Measurements from ENCODE around the gene VASH1. TPM values are rescaled to one million over a fixed set of nuclear protein-coding genes. Genes with fewer than 3 reads are reported as not detected.

The VASH1 gene
- total RNA-seq, 1 donor from 2014 or later: 103 TPM

DNA sequence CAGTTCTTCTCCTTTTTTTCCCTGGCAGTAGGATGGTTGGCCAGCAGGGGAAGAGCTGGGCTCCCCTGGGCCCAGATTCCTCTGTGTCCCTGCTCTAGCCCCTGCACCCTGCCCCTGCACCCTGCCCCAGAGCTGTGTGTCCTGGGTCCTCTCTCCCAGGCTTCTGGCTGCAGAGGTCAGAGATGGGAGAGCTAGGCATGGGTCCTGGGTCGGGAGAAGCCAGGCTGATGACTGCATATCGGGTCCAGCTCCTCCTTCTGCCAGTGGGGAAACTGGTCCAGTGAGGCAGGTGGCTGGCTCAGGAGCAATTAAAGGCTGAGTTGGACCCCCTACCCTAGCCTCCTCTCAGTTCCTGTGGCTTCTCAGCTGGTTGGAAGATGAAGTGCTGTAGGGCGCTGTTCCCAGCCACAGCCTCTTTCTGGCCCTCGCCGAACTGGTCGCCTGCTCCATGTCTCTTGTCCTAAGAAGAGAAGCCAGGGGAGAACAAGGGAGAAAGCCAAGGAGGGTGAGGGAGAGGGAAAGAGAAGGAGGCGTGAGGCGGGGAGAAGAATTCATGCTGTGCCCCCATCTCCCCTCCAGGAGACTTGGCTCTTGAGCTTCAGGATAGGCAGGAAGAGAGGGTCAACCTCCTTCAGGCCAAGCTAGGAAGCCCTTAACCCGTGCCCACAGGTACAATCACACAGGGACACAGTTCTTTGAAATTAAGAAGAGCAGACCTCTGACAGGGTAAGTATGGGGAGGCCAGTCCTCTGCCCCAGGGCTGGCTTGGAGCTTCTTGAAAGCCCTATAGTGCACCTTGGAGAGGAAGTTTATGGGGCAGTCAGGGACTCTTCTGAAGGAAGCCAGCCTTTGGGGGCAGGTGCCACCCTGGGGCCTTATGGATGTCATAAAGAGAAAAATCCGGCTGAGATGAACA, 9.5 kb downstream of the VASH1 start:
- no peak for DNase-seq (ENCODE audit: extremely low read depth, low read depth, low spot score)

DNA sequence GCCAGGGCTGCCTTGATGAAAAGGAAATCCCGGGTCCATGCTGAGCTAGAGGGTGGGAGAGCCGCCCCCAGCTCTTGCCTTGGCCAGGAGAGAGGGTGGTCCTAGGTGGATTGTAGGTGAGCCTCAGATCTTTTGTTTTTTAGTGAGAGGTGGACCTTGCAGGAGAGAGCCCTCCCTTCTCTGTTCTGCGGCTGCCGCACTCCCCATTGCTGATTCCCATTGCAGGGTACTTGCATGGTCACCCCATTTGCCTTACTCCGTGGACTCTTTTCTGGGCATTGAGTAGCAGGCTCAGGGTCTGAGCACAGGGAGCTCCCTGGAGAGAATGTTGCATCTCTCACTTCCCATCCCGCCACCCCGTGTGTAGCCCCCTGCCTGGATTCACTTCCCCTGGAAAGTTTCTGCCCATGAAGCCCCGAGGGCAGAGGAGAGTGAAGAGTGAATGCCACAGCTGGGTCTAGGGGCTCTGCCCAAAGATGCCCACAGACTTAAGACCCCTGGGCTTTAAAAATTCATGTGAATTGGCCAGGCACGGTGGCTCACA, 10.2 kb downstream of the VASH1 start:
- DNase-seq (ENCODE audit: extremely low read depth, low read depth, low spot score): no peak

DNA sequence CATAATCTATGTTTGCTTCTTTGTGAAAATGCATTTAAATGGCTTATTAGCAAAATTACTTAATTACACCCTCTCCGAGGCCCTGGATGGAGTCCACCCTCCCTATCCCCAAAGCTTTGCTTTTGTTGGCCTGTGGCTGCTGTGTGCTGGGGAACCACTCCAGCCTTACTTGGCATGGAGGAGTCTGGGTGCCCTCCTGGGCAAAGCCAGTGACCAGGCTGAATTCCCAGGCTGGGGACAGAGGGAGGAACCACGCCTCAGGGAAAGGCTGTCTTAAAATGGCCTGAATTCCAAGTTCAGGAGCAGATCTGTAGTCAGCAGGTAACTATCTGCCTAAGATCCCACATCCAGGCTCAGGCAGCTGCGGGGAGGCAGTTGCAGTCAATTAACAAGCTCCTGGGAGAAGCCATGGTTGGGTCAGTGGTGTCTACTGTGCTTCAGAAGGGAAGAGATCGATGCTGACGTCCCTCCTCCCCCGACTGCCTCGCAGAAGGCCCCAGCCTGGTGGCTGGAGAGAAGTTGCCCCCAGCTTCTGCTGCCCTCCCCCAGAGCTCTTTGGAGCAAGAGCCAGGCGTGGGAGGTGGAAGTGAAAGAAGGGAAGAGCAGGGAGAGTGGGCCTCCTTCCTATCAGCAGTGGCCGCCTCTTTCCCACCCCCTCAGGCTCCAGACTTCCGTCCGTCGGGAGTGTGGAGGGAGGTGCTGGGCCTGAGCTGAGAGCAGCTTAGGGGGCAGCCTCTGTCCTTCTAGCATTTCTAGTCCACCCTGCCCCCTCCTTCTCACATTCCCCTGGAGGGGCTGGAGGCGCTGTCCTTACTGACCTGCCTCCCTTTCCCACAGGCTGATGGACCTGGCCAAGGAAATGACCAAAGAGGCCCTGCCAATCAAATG, 11.3 kb downstream of the VASH1 start:
- no peak for DNase-seq (ENCODE audit: extremely low read depth, low read depth, low spot score)

DNA sequence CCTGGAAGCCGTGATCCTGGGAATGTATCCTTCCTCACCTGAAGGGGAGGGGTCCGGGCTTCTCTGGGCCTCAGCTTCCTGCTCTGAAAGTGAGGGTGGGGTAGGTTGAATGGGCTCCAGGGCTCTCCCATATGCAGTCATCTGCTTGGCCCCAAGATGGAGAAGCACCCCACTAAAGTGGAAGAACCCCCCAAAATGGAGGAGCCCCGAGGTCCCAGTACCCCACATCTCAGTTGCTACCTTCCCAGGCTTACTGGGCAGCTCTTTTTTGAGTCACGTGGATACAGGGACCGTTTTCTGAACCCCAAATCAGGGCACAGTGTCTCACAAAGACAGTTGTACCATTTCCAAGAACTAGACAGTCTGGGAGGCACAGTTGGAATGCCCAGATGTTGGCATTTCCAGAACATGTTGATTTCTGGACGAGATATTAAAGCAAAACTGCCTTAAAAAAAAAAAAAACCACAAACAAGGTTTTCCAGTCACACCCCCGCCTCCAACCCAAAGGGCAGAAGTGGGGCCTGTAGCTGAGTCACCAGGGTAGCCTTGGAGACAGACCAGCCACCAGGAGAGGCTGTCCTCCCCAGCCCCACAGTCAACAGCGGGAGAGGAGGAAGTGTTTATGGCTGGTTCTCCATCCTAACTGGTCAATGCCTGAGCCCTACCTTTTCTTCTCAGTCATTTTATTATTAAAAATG, 12.1 kb downstream of the VASH1 start:
- no peak for DNase-seq (ENCODE audit: extremely low read depth, low read depth, low spot score)

DNA sequence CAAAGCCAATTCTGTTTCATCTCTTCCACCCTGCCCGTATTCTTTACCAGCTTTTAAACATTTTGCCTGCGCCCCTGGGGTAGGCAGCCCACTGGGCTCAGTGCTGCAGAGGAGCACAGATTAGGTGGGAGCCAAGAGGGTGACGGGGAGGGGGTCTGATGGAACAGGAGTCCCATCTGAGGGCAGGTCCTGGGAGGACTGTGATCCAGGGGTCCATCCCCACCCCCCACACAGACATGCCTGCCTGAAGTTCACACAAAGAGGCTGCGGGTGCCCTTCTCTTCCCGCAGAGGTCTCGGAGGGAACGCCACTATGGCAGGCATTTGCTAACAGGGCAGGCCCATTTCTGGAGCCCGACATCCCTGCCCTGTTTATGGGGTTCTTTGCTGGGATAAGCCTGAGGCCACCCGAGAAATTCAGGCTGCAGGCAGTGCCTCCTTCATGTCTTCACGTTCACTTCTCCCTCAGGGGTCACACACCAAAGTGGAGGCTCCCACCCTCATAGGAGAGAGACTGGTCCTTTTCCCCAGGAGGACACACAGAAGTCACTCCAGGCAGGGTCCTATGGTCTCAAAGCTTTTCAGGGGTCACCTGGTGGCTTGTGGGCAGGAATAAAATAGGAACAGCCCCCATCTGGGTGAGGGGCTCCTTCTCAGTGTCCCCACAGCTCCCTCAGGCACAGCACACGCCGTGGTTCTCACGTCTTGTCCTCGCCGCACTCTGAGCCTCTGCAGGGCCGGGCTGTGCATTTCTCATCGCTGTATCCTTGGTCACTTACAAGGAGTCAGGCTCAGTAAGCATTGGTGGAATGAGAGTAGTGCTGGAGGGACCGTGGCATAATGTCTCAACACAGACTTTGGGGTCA, 12.9 kb downstream of the VASH1 start:
- DNase-seq (ENCODE audit: extremely low read depth, low read depth, low spot score): no peak

DNA sequence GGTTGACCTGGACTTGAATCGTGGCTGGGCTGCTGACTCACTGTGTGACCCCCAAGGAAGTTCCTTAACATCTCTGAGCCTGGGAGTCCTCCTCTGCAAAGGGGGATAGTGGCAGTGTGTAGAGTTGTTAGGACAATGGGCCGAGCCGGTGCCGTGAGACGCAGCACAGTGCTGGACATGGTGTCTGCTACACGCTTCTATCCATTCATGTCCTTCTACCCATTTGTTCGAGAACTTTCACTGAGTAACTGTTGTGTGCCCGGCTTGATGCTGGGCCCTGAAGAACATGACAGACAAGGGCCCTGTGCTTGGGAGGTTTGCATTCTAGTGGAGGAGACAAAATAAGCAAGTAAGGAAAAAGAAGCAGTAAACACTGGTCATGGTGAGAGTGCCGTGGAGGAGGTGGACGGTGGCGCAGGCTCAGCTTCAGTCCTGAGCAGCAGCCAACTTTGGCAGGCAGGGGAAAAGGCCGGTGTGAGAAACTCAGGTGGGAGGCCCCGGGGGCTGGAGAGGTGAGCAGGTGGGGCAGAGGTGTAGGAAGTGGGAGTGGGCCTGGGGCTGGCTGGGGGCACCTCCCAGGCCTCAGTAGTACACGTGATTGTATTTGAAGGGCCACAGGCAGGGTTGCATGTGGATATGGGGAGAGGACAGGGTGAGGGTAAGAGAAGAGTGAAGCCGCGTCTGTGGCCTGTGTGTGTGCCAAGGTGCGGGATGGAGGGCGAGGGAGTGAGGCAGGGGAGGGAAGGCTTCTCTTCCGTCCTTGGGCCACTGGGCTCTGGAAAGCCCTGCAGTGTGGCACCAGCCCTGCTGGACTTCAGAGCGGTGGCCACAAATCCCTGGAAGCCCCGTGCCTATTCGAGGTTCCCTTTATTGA, 13.8 kb downstream of the VASH1 start:
- no peak for DNase-seq (ENCODE audit: extremely low read depth, low read depth, low spot score)

DNA sequence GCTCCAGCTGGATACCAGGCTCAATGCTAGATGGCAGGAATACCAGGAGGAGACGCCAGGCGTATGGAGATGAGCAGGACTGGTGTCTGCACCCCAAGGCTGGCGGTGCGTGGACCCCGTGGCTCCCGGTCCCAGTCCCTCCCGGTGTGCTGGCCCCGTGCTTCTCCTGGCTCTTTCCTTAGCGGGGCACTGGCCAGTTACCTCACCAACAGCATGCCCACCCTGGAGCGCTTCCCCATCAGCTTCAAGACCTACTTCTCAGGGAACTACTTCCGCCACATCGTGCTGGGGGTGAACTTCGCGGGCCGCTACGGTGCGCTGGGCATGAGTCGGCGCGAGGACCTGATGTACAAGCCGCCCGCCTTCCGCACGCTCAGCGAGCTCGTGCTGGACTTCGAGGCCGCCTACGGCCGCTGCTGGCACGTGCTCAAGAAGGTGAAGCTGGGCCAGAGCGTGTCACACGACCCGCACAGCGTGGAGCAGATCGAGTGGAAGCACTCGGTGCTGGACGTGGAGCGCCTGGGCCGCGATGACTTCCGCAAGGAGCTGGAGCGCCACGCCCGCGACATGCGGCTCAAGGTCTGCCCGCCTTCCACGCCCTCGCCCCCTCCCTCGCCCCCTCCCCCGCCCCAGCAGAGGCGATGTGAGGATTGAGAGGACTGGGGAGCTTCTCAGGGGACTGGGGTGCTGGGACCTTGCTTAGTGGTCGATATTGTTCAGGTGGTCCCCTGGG, 14.6 kb downstream of the VASH1 start:
- DNase-seq (ENCODE audit: extremely low read depth, low read depth, low spot score): no peak

DNA sequence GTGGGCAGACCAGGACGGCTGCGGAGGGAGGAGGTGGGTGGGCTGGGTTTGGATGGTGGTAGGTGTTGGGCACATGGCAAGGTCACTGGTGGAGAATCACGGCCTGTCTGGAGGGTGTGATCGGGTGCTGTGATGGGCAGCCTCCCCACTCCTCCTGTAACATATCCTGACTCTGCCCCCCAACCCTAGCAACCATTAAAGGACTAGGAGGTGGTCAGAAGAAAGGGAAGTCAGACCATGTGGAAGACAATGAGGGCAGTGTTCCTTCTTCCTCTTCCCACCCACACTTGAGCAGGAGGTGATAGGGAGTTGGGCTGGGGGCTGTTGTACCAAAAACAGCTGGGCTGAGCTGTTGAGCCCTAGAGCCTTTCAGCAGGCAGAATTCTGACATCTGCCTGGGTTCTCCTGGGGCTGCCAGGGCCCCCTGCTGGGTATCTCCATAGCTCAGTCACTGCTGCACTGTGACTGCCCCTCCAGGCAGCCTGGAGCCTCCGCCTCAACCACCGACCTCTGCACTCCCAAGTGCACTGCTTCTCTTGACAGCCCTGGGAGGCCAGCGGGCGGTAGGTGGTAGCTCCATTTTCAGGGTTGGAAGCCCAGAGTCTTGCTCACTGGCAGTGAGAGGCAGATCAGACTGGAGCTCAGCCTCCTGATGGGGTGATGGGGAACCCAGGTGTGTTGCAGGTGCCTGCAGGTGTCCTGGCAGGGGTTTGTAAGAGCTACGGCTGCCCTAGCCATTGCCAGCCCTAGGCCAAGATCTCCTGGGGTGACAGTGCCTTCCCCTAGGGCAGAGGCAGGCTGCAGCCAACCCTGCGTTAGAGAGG, 15.4 kb downstream of the VASH1 start:
- DNase-seq (ENCODE audit: extremely low read depth, low read depth, low spot score): no peak

DNA sequence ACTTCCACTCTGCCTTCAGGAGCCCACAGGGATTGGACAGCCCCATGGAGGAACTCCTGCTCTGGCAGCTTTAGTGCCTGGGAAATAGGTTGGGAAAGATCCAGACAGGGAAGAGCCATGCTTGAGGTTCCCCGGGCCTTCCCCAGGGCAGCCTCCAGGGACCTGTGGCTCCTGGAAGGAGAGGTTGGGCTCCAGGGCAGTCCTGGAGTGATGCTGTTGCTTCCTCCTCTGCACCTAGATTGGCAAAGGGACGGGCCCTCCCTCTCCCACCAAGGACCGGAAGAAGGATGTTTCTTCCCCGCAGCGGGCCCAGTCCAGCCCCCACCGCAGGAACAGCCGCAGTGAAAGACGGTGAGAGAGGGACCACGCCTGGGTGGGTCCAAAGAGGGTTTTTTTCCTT, 16.5 kb downstream of the VASH1 start:
- DNase-seq (ENCODE audit: extremely low read depth, low read depth, low spot score): no peak

DNA sequence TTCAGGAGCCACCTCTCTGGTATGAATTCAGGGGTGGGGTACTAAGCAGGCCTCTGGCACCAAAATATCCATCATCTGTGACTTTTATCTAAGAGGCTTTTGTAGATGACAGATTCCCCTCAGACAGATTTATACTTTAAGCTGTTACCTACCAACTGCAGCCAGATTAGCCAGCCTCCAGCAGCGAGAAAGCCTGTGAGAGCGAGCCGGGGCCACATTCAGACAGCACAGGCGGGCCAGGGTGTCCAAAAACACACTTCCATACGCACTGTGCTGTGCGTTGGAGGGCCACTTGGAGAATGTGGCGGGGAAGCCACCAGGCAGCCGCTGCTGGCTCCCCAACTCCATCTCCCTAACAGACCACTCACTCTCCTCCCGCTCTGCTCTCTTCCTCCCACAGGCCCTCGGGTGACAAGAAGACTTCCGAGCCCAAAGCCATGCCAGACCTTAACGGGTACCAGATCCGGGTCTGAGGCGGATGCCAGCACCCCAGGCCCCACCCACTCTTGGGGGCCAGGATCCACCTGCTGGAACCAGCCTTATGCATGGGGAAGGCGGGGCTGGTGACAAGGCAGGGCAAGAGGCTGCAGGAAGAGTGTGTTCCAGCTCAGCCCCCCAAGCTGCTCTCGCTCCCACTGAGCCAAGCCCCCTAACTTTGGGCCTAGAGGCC, 17.4 kb downstream of the VASH1 start:
- DNase-seq (ENCODE audit: extremely low read depth, low read depth, low spot score): no peak

DNA sequence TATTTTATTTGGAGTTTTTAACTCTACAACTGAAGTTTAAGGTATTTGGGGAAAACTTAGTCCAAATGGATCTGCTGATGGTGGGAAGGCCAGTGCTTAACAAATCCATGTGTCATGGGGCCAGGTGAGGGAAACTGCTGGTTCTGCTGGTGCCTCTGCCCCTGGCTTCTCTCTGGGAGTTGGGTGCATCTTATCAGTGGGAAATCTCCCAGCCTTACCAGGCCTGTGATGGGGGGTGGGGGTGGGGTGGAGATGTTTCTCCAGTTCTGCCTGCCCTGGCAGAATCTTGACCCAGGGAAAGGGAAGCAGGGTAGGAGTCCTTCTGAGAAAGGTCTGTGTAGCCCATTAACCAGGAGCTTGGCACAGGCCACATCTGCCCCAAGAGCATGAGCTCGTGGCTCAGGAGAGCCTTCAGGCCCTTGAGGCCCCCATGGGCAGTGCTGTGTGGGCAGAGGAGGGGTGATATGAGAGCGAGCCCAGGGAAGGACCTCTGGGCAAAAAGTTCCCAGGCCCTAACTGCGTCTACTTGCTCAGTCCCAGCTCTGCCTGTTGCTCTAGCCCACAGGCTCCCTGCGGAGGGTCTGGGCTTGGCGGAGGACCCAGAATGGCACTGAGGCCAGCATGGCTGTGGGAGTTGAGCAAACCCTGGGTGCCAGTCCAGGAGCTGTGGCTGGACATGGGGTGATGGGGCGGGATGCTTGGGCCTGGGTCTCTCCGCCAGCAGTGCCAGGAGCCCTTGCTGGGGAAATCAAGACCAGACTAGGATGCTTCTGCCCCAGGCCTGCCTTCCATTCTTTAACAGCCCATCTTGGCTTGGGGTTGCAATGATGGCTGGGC, 18.2 kb downstream of the VASH1 start:
- DNase-seq (ENCODE audit: extremely low read depth, low read depth, low spot score): no peak

DNA sequence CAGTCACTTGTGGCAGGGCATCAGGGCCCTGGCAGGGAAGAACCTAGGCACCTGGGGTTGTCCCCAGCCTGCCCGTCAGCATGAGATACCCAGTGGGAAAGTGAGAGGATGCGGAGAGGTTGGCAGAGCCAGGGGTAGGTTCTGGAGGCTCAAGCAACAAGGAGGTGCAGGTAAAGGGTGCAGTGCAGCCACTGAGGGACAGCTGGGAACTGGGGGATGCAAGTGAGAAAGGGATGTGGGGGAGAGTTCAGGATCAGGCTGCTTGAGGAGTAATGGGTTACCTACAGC, 18.7 kb downstream of the VASH1 start:
- no peak for DNase-seq (ENCODE audit: extremely low read depth, low read depth, low spot score)

DNA sequence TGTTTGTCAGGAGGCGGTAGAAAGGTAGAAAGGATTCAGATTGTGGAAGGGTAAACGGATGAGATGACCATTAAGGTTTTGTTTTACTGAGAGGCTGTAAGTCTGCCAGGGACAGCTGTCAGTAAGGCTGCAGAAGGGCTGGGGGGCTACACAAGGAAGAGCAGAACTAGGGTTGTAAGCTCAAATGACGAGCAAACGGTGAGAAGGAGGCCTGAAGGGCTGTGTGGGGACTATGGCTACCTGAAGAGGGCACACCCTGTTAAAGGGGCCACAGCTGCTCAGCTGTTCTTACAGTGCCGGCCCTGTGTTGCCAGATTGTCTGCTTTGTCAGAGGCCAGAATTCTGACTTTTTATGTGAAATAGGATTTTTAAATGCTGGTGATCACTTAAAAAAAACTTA, 19.1 kb downstream of the VASH1 start:
- no peak for DNase-seq (ENCODE audit: extremely low read depth, low read depth, low spot score)

DNA sequence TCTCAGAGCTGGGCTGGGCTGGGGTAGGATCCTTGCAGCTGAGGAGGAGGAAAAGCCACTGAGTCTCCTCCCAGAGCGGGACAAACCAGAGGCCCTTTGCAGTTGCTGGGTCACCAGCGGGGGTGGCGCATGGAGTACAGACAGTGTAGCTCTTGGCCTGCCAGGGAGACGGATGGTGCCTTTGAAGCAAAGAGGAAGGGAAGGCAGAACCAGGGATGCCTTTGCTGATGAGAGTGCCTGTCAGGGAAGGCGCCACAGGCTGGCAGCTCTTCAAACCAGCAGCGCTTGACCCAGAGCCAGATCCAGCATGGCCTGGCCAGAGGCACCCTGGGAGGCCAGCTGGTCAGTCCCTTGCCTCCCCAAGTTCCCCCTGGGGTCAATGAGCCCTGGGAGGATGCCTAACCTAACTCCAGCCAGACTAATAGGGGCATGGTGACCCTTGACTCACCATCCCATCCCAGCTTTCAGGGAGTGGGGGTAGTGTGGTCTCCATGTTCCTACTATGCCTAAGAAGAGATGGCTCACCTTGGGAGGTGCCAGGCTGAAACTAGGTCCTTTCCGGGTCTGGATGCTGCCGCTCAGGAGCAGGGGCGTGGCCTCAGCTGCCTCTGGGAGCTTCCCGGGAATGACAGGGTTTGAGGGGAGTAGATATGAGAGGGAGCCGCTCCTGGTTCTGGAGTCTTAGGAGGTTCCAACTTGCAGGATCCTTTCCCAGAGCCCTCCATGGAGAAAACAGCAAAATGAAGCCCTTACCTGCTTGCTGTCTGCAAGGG, 19.8 kb downstream of the VASH1 start:
- no peak for DNase-seq (ENCODE audit: extremely low read depth, low read depth, low spot score)

DNA sequence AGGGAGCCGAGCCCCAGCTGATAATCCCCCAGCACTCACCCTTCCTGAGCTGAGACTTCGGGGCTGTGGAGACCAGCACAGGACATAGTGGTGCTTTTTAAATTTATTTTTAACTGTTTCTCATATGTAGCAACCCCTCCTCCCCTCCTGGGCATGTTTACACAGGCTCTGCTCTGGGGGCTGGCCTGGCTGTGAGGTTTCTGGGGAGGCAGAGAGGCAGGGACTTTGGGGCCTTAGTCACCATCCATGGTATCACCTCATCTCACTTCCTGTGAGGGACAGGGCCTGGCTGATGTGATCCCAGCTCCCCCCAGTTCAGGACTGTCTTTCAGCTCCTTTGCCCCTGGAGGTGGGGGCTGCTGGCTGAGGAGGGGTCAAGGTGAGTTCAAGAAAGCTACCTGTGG, 20.4 kb downstream of the VASH1 start:
- no peak for DNase-seq (ENCODE audit: extremely low read depth, low read depth, low spot score)
